GM10248 (cell line): ENCODE results near the gene WDFY2.

ENCODE experiments used
- CTCF ChIA-PET: fragments of 300-600 bp; sonication (Branson Sonifier 250); formaldehyde crosslinking; extraction: SDS; loops from one replicate; lab custom pipeline; 2021; ENCODE audit warnings: antibody characterized with exemption; lab: Yijun Ruan, JAX
- POLR2A ChIA-PET: fragments of 350-650 bp; sonication (Branson Sonifier 250); formaldehyde crosslinking; extraction: SDS; loops from one replicate; lab custom pipeline; 2020; ENCODE audit warnings: antibody characterized with exemption; lab: Yijun Ruan, JAX
- DNase-seq: peaks from one replicate; pipeline ENCODE4 v3.0.0; 2012; ENCODE audit errors: extremely low spot score
- CTCF ChIP-seq: IDR thresholded peaks from 2 replicates; pipeline ENCODE4 v1.5.1; 2012; ENCODE audit warnings: mild to moderate bottlenecking, low read depth; ENCODE audit errors: extremely low read depth, missing control alignments, control extremely low read depth

WDFY2 gene

GRCh38 chr13:51674276-51674675 is 90.0 kb downstream of the WDFY2 start:
- DNase-seq = no peak
- ChIA-PET CTCF (interaction anchor here (1.4 to 2.0 kb wide), 4 partner anchors 10 to 67 kb away, joined by 3 to 7 read pairs (median 4); no protein-coding TSS in a partner anchor), POLR2A (no interaction called here)
- no peak for TF ChIP-seq CTCF

- CTCF ChIA-PET = interaction anchor here (1.4 to 1.6 kb wide), 2 partner anchors 9 to 66 kb away, joined by 3 to 5 read pairs; no protein-coding TSS in a partner anchor
- POLR2A ChIA-PET = no interaction called here
- TF ChIP-seq CTCF = no peak
- DNase-seq = no peak
Observed at GRCh38 chr13:51675385-51675784, 91.1 kb downstream of the WDFY2 start.

GRCh38 chr13:51675877-51676276 is 91.6 kb downstream of the WDFY2 start:
- no peak for TF ChIP-seq CTCF
- no peak for DNase-seq
- CTCF ChIA-PET = interaction anchor here (1.4 to 1.6 kb wide), 2 partner anchors 8 to 66 kb away, joined by 3 to 5 read pairs; no protein-coding TSS in a partner anchor
- POLR2A ChIA-PET = no interaction called here

- CTCF ChIA-PET = interaction anchor here (2.2 kb wide), 1 partner anchor 12 kb away, joined by 4 read pairs; no protein-coding TSS in a partner anchor
- TF ChIP-seq CTCF = no peak
- no peak for DNase-seq
- POLR2A ChIA-PET = no interaction called here
Observed at GRCh38 chr13:51676739-51677138, 92.5 kb downstream of the WDFY2 start.

- TF ChIP-seq CTCF = no peak
- no peak for DNase-seq
- ChIA-PET CTCF (interaction anchor here (2.2 kb wide), 1 partner anchor 14 kb away, joined by 4 read pairs; no protein-coding TSS in a partner anchor), POLR2A (no interaction called here)
Observed at GRCh38 chr13:51678420-51678819, 94.2 kb downstream of the WDFY2 start.

GRCh38 chr13:51679616-51680015 is 95.4 kb downstream of the WDFY2 start:
- ChIA-PET CTCF (interaction anchor here (1.1 kb wide), 1 partner anchor 18 kb away, joined by 3 read pairs; no protein-coding TSS in a partner anchor), POLR2A (no interaction called here)
- TF ChIP-seq CTCF = no peak
- DNase-seq = no peak
